Panc1 (cell line): ENCODE measurements around the gene OR9A4. TPM values are rescaled to one million over a fixed set of nuclear protein-coding genes. Genes with fewer than 3 reads are reported as not detected.

ENCODE experiments used
- ATAC-seq: fragments of 200-7000 bp; cut with Tn5 transposase; 2 replicates; pipeline ENCODE4 v1.9.1; 2020; ENCODE audit warnings: mild to moderate bottlenecking, moderate library complexity
- Bru-seq: library from RNA; stranded (reverse); fragments of 400-500 nt; gene quantifications from one replicate; lab custom pipeline; 2021; lab: Mats Ljungman, UMichigan
- BruChase-seq, 2 experiments: library from RNA; stranded (reverse); fragments of 400-500 nt; gene quantifications; one replicate each; lab custom pipeline; 2021; lab: Mats Ljungman, UMichigan
- BruUV-seq: library from RNA; stranded (reverse); fragments of 400-500 nt; replicated peaks from 2 replicates; lab custom pipeline; 2021; lab: Mats Ljungman, UMichigan
- CTCF ChIA-PET: fragments of 300-600 bp; sonication (Branson Sonifier 250); formaldehyde crosslinking; loops from one replicate; lab custom pipeline; 2022; ENCODE audit warnings: antibody characterized with exemption; lab: Charles Lee
- POLR2A ChIA-PET: fragments of 300-600 bp; sonication (Branson Sonifier 250); formaldehyde crosslinking; loops from one replicate; lab custom pipeline; 2022; ENCODE audit warnings: antibody characterized with exemption; lab: Charles Lee
- DNase-seq: peaks from one replicate; pipeline ENCODE4 v3.0.0-alpha.2; 2010; ENCODE audit warnings: low read depth, low spot score
- H3K27ac ChIP-seq: 2 replicates; pipeline ENCODE4 v1.5.1; 2011; ENCODE audit warnings: mild to moderate bottlenecking, low read length, inconsistent platforms
- H3K27me3 ChIP-seq: fragments of 200-500 bp; sonication (Bioruptor generic); 2 replicates; pipeline ENCODE4 v1.6.0; 2014; ENCODE audit warnings: low read length, inconsistent platforms; ENCODE audit not compliant: control insufficient read depth, insufficient read depth
- H3K36me3 ChIP-seq: fragments of 200-500 bp; sonication (Bioruptor generic); 2 replicates; pipeline ENCODE4 v1.5.1; 2014; ENCODE audit warnings: inconsistent platforms, mild to moderate bottlenecking, low read length, moderate library complexity; ENCODE audit not compliant: control insufficient read depth, insufficient read depth
- H3K4me1 ChIP-seq: 2 replicates; pipeline ENCODE4 v1.5.1; 2011; ENCODE audit warnings: inconsistent platforms, mild to moderate bottlenecking, low read length, moderate library complexity; ENCODE audit not compliant: control insufficient read depth, insufficient read depth
- H3K4me3 ChIP-seq, 2 experiments: 2 replicates each; pipeline ENCODE4 v1.5.1; 2011 to 2012; ENCODE audit warnings: low read depth in 2 of 2, low read length in 2 of 2, mild to moderate bottlenecking in 2 of 2, inconsistent platforms in 1 of 2, moderate library complexity in 1 of 2
- H3K9me3 ChIP-seq: fragments of 200-500 bp; sonication (Bioruptor generic); 2 replicates; pipeline ENCODE4 v1.5.1; 2014; ENCODE audit warnings: low read depth, mild to moderate bottlenecking, inconsistent platforms, low read length, moderate library complexity; ENCODE audit not compliant: control insufficient read depth, insufficient read depth
- CTCF ChIP-seq: fragments of 450-650 bp; IDR thresholded peaks from 2 replicates; pipeline ENCODE4 v1.5.1; 2017; ENCODE audit warnings: mild to moderate bottlenecking
- POLR2AphosphoS5 ChIP-seq: IDR thresholded peaks from 2 replicates; pipeline ENCODE4 v1.6.1; 2012; ENCODE audit warnings: mild to moderate bottlenecking, low read depth, low read length, moderate library complexity
- REST ChIP-seq, 2 experiments: IDR thresholded peaks; 2 replicates each; pipeline ENCODE4 v1.6.1; 2011 to 2012; ENCODE audit warnings: low read depth in 2 of 2, control low read depth in 1 of 2, low read length in 1 of 2, mild to moderate bottlenecking in 1 of 2, moderate library complexity in 1 of 2; ENCODE audit not compliant: insufficient read depth in 1 of 2
- SIN3A ChIP-seq: IDR thresholded peaks from 2 replicates; pipeline ENCODE4 v1.6.1; 2012; ENCODE audit warnings: low read depth, mild to moderate bottlenecking, low read length, moderate library complexity, borderline replicate concordance; ENCODE audit not compliant: insufficient read depth
- TCF7L2 ChIP-seq: IDR thresholded peaks from 2 replicates; pipeline ENCODE4 v1.6.1; 2011; ENCODE audit warnings: mild to moderate bottlenecking, low read depth, low read length, inconsistent platforms
- in situ Hi-C: cut with HindIII; loops from 2 replicates; pipeline ENCODE4 v1.10.0; 2016; ENCODE audit warnings: low sequenced_read_pairs, low pct_unique_long_range_greater_than_20kb
- intact Hi-C: fragments of 100-400 bp; cut with micrococcal nuclease; formaldehyde crosslinking; loops from one replicate; pipeline ENCODE4 v1.10.0; 2022; ENCODE audit not compliant: unreplicated experiment
- long read RNA-seq: library from polyadenylated mRNA; unstranded; transcript quantifications from one replicate; pipeline ENCODE4 v2.0.0, GENCODE V29; 2021; ENCODE audit not compliant: unreplicated experiment
- polyA plus RNA-seq: library from polyadenylated mRNA; unstranded; fragments of >200 nt; gene quantifications from one replicate; pipeline ENCODE4 v1.2.1, GENCODE V29; 2012; ENCODE audit warnings: missing spikeins; ENCODE audit not compliant: insufficient read length
- total RNA-seq: library from RNA; stranded (reverse); gene quantifications from one replicate; pipeline ENCODE4 v1.2.1, GENCODE V29; 2021; ENCODE audit not compliant: unreplicated experiment

The OR9A4 gene
- total RNA-seq (not detected), Bru-seq, nascent RNA (percentile 29 among the genes with signal in this experiment), BruChase-seq, experiment 1, labeled RNA remaining after a 2-hour chase (percentile 50 among the genes with signal in this experiment), BruChase-seq, experiment 2, labeled RNA remaining after a 6-hour chase (percentile 55 among the genes with signal in this experiment)
- not detected for polyA plus RNA-seq
- long read RNA-seq, result 0 reads

GRCh38 chr7:141916099-141916498 is at the start of gene OR9A4:
Gene OR9A4 (plus strand): TSS chr7:141916399. CDS start chr7:141918876, 2,477 bp downstream.
- H3K36me3 ChIP-seq, result no peaks in the 10 kb centered on the region
- in situ Hi-C loops, result no loop called here
- TF ChIP-seq SIN3A (no peak), TCF7L2 (no peak), POLR2AphosphoS5 (no peak), CTCF (no peak), REST (IDR thresholded peaks at IDR 0.05; ENCODE audit: insufficient read depth in 1 of 2, low read depth in 2 of 2, low read length in 1 of 2) (no peak)
- no peak for ATAC-seq
- H3K4me1 ChIP-seq, result no peaks in the 10 kb centered on the region
- DNase-seq, result no peak
- no peak within 1 kb of the TSS for H3K4me3 ChIP-seq
- ChIA-PET CTCF (no interaction called here), POLR2A (no interaction called here)
- no peaks in the 10 kb centered on the region for H3K9me3 ChIP-seq
- no peaks in the 10 kb centered on the region for H3K27me3 ChIP-seq
- no TSS peak for BruUV-seq
- intact Hi-C loops, result no loop called here
- no peak within 1 kb of the TSS for H3K27ac ChIP-seq

- DNase-seq (no peak), ATAC-seq (no peak)
- TF ChIP-seq REST (IDR thresholded peaks at IDR 0.05; ENCODE audit: insufficient read depth in 1 of 2, low read depth in 2 of 2, low read length in 1 of 2), result no peak
- H3K27me3 ChIP-seq, result no peaks in the 10 kb centered on the region
- in situ Hi-C loops, result no loop called here
- no peaks in the 10 kb centered on the region for H3K4me1 ChIP-seq
- H3K9me3 ChIP-seq, result no peaks in the 10 kb centered on the region; the same call in 1 of the 2 replicates
- ChIA-PET POLR2A (no interaction called here), CTCF (no interaction called here)
- no peak overlapping the region for H3K27ac ChIP-seq
- H3K4me3 ChIP-seq, result no peak overlapping the region
- no peaks in the 10 kb centered on the region for H3K36me3 ChIP-seq
- BruUV-seq, result no TSS peak
- intact Hi-C loops, result no loop called here
Measured at GRCh38 chr7:141866974-141867373, 49.2 kb upstream of the OR9A4 start.
